ENCODE measurements around the gene MT4. TPM values are rescaled to one million over a fixed set of nuclear protein-coding genes. Genes with fewer than 3 reads are reported as not detected.

MT4 gene
- total RNA-seq, 1 donor from 2014 or later = not detected

DNA sequence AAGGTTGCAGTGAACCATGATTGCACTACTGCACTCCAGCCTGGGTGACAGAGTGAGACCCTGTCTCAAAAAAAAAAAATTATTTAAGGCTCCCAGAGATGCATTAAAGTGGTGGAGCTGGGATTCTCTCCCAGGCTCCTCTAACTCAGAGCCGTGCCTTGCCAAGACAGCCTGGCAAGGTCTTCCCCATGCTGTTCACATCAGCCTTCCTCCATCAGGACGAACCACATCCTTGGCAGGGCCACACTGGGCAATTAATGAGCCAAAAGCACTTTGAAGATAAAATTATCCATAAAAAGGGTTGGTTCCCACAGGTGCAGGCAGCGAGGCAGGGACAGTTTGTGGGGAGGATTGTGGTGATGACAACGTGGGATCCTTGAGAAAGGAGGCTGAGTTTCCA, 25.2 kb upstream of the MT4 start:
- Mint-ChIP-seq H3K27ac (no peak overlapping the region), H3K27me3 (ENCODE audit: low read depth) (peaks cover 32% of the 10 kb centered on the region), H3K36me3 (no peaks in the 10 kb centered on the region), H3K4me1 (no peaks in the 10 kb centered on the region), H3K4me3 (no peak overlapping the region), H3K9me3 (peaks cover 3% of the 10 kb centered on the region)
- TF ChIP-seq, protein P1, sequence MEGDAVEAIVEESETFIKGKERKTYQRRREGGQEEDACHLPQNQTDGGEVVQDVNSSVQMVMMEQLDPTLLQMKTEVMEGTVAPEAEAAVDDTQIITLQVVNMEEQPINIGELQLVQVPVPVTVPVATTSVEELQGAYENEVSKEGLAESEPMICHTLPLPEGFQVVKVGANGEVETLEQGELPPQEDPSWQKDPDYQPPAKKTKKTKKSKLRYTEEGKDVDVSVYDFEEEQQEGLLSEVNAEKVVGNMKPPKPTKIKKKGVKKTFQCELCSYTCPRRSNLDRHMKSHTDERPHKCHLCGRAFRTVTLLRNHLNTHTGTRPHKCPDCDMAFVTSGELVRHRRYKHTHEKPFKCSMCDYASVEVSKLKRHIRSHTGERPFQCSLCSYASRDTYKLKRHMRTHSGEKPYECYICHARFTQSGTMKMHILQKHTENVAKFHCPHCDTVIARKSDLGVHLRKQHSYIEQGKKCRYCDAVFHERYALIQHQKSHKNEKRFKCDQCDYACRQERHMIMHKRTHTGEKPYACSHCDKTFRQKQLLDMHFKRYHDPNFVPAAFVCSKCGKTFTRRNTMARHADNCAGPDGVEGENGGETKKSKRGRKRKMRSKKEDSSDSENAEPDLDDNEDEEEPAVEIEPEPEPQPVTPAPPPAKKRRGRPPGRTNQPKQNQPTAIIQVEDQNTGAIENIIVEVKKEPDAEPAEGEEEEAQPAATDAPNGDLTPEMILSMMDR (IDR thresholded peaks at IDR 0.05; ENCODE audit: unreplicated experiment) = no peak
- DNase-seq (ENCODE audit: low spot score in 2 of 2, unreplicated experiment in 2 of 2) = no peak

DNA sequence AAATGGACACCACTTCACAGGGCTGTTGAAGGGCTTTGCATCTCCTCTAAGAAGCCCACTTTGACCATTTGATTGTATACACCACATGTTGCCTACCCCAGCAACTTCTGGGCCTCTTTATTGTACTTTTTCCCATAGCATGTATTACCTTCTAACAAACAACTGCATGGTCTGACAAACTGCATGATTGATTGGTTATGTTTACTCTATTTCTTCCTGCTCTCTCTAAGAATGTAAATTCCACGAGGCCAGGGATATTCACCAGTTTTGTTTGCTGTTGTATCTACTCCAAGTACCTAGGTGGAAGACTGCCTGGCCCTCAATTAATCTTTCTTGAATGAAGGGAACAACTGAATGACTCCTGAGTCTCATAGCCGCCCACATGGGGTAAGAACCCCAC, 22.8 kb upstream of the MT4 start:
- no peak for DNase-seq (ENCODE audit: low spot score in 2 of 2, unreplicated experiment in 2 of 2)
- Mint-ChIP-seq H3K4me3 (no peak overlapping the region), H3K4me1 (no peaks in the 10 kb centered on the region), H3K27me3 (ENCODE audit: low read depth) (peaks cover 16% of the 10 kb centered on the region), H3K9me3 (peaks cover 3% of the 10 kb centered on the region), H3K36me3 (no peaks in the 10 kb centered on the region), H3K27ac (no peak overlapping the region)
- TF ChIP-seq, protein P1 (IDR thresholded peaks at IDR 0.05; ENCODE audit: unreplicated experiment) = no peak

DNA sequence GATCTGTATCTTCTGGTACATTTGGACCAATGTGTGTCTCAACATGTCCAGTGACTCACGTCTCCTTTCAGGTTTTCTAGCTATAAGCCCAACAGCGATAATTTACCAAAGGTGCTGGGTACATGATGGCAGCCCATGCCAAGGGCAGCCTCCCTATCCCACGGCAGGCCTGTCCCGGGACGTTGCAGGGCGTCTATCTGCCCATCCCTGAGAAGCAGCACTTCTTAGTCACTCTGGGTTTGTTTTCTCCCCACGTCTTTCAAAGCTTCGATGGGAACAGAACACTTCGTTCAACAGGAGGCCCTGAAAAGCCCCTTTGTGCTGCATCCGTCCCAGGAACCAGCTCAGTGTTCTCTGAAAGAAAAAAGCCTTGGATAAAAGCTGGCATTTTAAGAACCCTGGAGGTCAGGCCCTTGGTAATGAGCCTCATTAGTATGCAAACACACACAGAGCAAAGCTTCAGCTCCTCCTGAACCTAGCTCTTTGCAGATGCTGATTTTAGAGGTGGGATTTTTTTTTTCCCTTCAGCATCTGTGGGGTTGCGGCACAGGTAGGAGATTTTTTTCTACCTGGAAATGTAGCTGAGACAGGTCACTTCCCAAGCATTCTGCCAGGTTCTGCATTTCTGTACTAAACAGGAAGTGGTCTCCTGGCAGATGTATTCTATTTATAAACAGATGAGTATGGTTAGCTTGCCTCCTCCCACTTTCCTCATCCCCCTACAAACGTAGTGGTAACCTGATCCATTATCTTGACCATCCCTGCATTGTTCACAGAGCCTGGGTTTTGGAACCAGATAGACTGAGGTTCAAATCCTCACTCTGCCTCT, 17.5 kb upstream of the MT4 start:
- no peak for DNase-seq (ENCODE audit: low spot score in 2 of 2, unreplicated experiment in 2 of 2)
- Mint-ChIP-seq H3K4me1 (peaks cover 3% of the 10 kb centered on the region), H3K9me3 (no peaks in the 10 kb centered on the region), H3K4me3 (no peak overlapping the region), H3K27ac (no peak overlapping the region), H3K27me3 (ENCODE audit: low read depth) (peaks cover 23% of the 10 kb centered on the region), H3K36me3 (no peaks in the 10 kb centered on the region)
- TF ChIP-seq, protein P1 (IDR thresholded peaks at IDR 0.05; ENCODE audit: unreplicated experiment) = no peak

DNA sequence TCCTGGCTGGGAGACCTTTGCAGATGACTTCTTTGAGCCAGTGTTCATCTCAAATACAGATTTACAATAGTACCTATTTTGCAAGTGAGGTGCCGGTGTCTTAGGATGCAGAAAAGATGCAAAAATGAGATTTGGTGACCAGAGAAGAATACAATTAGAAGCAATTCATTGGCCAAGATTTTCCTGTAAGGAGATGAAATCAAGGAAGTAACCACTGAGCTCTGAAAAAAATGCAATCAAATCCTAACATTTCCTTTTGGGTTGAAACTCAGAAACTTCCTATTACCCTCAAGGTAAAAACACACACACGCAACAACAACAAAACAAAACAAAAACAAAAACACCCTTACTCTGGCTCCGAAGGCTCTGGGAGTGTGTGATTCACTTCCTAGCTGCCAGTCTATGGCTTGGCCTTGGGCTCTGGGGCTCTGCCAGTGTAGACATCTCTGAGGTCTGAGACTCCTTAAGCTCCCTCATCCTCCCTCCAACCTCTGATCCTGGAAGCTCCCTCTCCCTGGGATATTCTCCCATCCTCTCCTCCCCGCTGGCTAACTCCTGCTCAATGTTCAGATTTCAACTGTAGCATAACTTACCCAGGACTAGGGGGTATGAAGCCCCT, 16.8 kb upstream of the MT4 start:
- peaks cover 3% of the 10 kb centered on the region for H3K4me1 Mint-ChIP-seq
- no peak overlapping the region for H3K27ac Mint-ChIP-seq
- no peak for DNase-seq (ENCODE audit: low spot score in 2 of 2, unreplicated experiment in 2 of 2)
- H3K9me3 Mint-ChIP-seq = no peaks in the 10 kb centered on the region
- TF ChIP-seq, protein P1 (IDR thresholded peaks at IDR 0.05; ENCODE audit: unreplicated experiment) = no peak
- no peak overlapping the region for H3K4me3 Mint-ChIP-seq
- no peaks in the 10 kb centered on the region for H3K36me3 Mint-ChIP-seq
- H3K27me3 Mint-ChIP-seq (ENCODE audit: low read depth) = peaks cover 20% of the 10 kb centered on the region

DNA sequence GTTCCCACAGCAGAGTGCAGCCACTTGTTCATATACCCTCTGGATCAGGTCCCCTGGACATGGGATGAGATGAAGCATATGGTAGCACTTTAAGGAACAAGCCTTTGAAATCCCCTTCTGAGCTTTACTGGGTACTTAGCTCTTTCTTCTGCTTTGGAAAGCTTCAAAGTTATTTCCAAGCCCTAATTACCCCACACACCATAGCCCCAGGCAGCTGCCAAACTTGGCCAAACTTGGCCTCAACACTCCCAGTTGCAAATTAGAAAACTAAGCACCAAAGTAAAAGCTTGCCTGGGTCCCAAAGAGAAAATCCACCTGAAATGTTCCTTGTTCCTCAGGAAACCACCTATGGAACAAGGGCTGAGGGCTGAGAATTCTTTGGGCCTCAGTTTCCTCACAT, 15.7 kb upstream of the MT4 start:
- DNase-seq (ENCODE audit: low spot score in 2 of 2, unreplicated experiment in 2 of 2) = no peak
- peaks cover 3% of the 10 kb centered on the region for H3K4me1 Mint-ChIP-seq
- no peak overlapping the region for H3K27ac Mint-ChIP-seq
- no peaks in the 10 kb centered on the region for H3K9me3 Mint-ChIP-seq
- H3K27me3 Mint-ChIP-seq (ENCODE audit: low read depth) = peaks cover 31% of the 10 kb centered on the region
- TF ChIP-seq, protein P1 (IDR thresholded peaks at IDR 0.05; ENCODE audit: unreplicated experiment) = no peak
- H3K4me3 Mint-ChIP-seq = no peak overlapping the region
- no peaks in the 10 kb centered on the region for H3K36me3 Mint-ChIP-seq
